ENCODE data around the gene LGALS12. TPM values are rescaled to one million over a fixed set of nuclear protein-coding genes. Genes with fewer than 3 reads are reported as not detected.
"Not testable (repeated sequence)": the region's sequence is repeated elsewhere in the genome, so short reads cannot be mapped to it uniquely, and the experiment has no call there.

LGALS12 gene
- total RNA-seq, 2 donors from 2014 or later = not detected

- H3K4me3 Mint-ChIP-seq = no peak overlapping the region
Observed at GRCh38 chr11:63512816-63513215, 6.9 kb downstream of the LGALS12 start.

GRCh38 chr11:63516109-63516508 is 10.2 kb downstream of the LGALS12 start:
- ATAC-seq (replicated peaks) = no peak
- H3K4me3 Mint-ChIP-seq = no peak overlapping the region
- peaks cover 5% of the 10 kb centered on the region for H3K4me1 Mint-ChIP-seq
- no peaks in the 10 kb centered on the region for H3K36me3 Mint-ChIP-seq (ENCODE audit: low read depth)
- H3K9me3 Mint-ChIP-seq = no peaks in the 10 kb centered on the region
- no peak overlapping the region for H3K27ac Mint-ChIP-seq
- no peaks in the 10 kb centered on the region for H3K27me3 Mint-ChIP-seq

More at GRCh38 chr11:63512816-63513215, 6.9 kb downstream of the LGALS12 start:
- no peak for ATAC-seq (replicated peaks)
- Mint-ChIP-seq H3K27me3 (no peaks in the 10 kb centered on the region), H3K9me3 (no peaks in the 10 kb centered on the region), H3K27ac (no peak overlapping the region), H3K4me1 (no peaks in the 10 kb centered on the region), H3K36me3 (ENCODE audit: low read depth) (no peaks in the 10 kb centered on the region)

- Mint-ChIP-seq H3K27ac (no peak overlapping the region), H3K4me1 (peaks cover 5% of the 10 kb centered on the region), H3K9me3 (no peaks in the 10 kb centered on the region), H3K36me3 (ENCODE audit: low read depth) (no peaks in the 10 kb centered on the region), H3K4me3 (no peak overlapping the region), H3K27me3 (no peaks in the 10 kb centered on the region)
- no peak for ATAC-seq (replicated peaks)
Observed at GRCh38 chr11:63517156-63517555, 11.3 kb downstream of the LGALS12 start.

- peak; percentile 40 for ATAC-seq (replicated peaks)
- peaks cover 4% of the 10 kb centered on the region for H3K27me3 Mint-ChIP-seq
- H3K36me3 Mint-ChIP-seq (ENCODE audit: low read depth) = no peaks in the 10 kb centered on the region
- H3K4me3 Mint-ChIP-seq = no peak overlapping the region
- peaks cover 5% of the 10 kb centered on the region for H3K4me1 Mint-ChIP-seq
- H3K27ac Mint-ChIP-seq = peak overlapping the region; percentile 37
- no peaks in the 10 kb centered on the region for H3K9me3 Mint-ChIP-seq
Observed at GRCh38 chr11:63518548-63518947, 12.7 kb downstream of the LGALS12 start.

- no peak for ATAC-seq (replicated peaks)
- Mint-ChIP-seq H3K27ac (no peak overlapping the region), H3K9me3 (no peaks in the 10 kb centered on the region), H3K36me3 (ENCODE audit: low read depth) (no peaks in the 10 kb centered on the region), H3K4me1 (peaks cover 5% of the 10 kb centered on the region), H3K4me3 (no peak overlapping the region), H3K27me3 (peaks cover 4% of the 10 kb centered on the region)
Observed at GRCh38 chr11:63520606-63521170, 14.8 kb downstream of the LGALS12 start.

GRCh38 chr11:63521896-63522295 is 16.0 kb downstream of the LGALS12 start:
- Mint-ChIP-seq H3K4me3 (no peak overlapping the region), H3K4me1 (peaks cover 5% of the 10 kb centered on the region), H3K27ac (no peak overlapping the region), H3K27me3 (peaks cover 4% of the 10 kb centered on the region), H3K36me3 (ENCODE audit: low read depth) (no peaks in the 10 kb centered on the region), H3K9me3 (no peaks in the 10 kb centered on the region)
- no peak for ATAC-seq (replicated peaks)

- Mint-ChIP-seq H3K9me3 (no peaks in the 10 kb centered on the region), H3K36me3 (ENCODE audit: low read depth) (no peaks in the 10 kb centered on the region), H3K27me3 (peaks cover 4% of the 10 kb centered on the region), H3K27ac (no peak overlapping the region), H3K4me3 (no peak overlapping the region), H3K4me1 (peaks cover 5% of the 10 kb centered on the region)
- no peak for ATAC-seq (replicated peaks)
Observed at GRCh38 chr11:63523151-63523550, 17.3 kb downstream of the LGALS12 start.

- Mint-ChIP-seq H3K27ac (no peak overlapping the region), H3K4me1 (peaks cover 20% of the 10 kb centered on the region), H3K9me3 (no peaks in the 10 kb centered on the region), H3K4me3 (no peak overlapping the region), H3K27me3 (peaks cover 4% of the 10 kb centered on the region), H3K36me3 (ENCODE audit: low read depth) (no peaks in the 10 kb centered on the region)
- no peak for ATAC-seq (replicated peaks)
Observed at GRCh38 chr11:63527667-63528066, 21.8 kb downstream of the LGALS12 start.

GRCh38 chr11:63528156-63528555 is 22.3 kb downstream of the LGALS12 start:
- not testable (repeated sequence) for H3K36me3 Mint-ChIP-seq (ENCODE audit: low read depth); H3K27me3 Mint-ChIP-seq; ATAC-seq (replicated peaks); H3K27ac Mint-ChIP-seq; H3K9me3 Mint-ChIP-seq; H3K4me3 Mint-ChIP-seq
- peaks cover 21% of the 10 kb centered on the region for H3K4me1 Mint-ChIP-seq

GRCh38 chr11:63528729-63529278 is 22.9 kb downstream of the LGALS12 start:
- H3K27ac Mint-ChIP-seq; H3K36me3 Mint-ChIP-seq (ENCODE audit: low read depth); ATAC-seq (replicated peaks); H3K4me3 Mint-ChIP-seq; H3K9me3 Mint-ChIP-seq; H3K27me3 Mint-ChIP-seq: not testable (repeated sequence)
- H3K4me1 Mint-ChIP-seq = peaks cover 27% of the 10 kb centered on the region

- H3K27me3 Mint-ChIP-seq; H3K36me3 Mint-ChIP-seq (ENCODE audit: low read depth); H3K4me3 Mint-ChIP-seq; H3K9me3 Mint-ChIP-seq; ATAC-seq (replicated peaks): not testable (repeated sequence)
- peak overlapping the region; percentile 58 for H3K27ac Mint-ChIP-seq
- H3K4me1 Mint-ChIP-seq = peaks cover 33% of the 10 kb centered on the region
Observed at GRCh38 chr11:63529373-63529772, 23.5 kb downstream of the LGALS12 start.

GRCh38 chr11:63530021-63530420 is 24.1 kb downstream of the LGALS12 start:
- no peak overlapping the region for H3K4me3 Mint-ChIP-seq
- peak overlapping the region; percentile 58 for H3K27ac Mint-ChIP-seq
- peaks cover 38% of the 10 kb centered on the region for H3K4me1 Mint-ChIP-seq
- H3K36me3 Mint-ChIP-seq (ENCODE audit: low read depth) = no peaks in the 10 kb centered on the region
- no peaks in the 10 kb centered on the region for H3K27me3 Mint-ChIP-seq
- no peaks in the 10 kb centered on the region for H3K9me3 Mint-ChIP-seq
- ATAC-seq (replicated peaks) = no peak

- not testable (repeated sequence) for H3K9me3 Mint-ChIP-seq; H3K27me3 Mint-ChIP-seq; H3K36me3 Mint-ChIP-seq (ENCODE audit: low read depth)
- Mint-ChIP-seq H3K4me1 (peaks cover 40% of the 10 kb centered on the region), H3K27ac (peak overlapping the region; percentile 20), H3K4me3 (peak overlapping the region; percentile 68)
- peak; percentile 80 for ATAC-seq (replicated peaks)
Observed at GRCh38 chr11:63531074-63531792, 25.3 kb downstream of the LGALS12 start.

- peak overlapping the region; percentile 20 for H3K27ac Mint-ChIP-seq
- H3K9me3 Mint-ChIP-seq = no peaks in the 10 kb centered on the region
- ATAC-seq (replicated peaks) = no peak
- H3K4me1 Mint-ChIP-seq = peaks cover 42% of the 10 kb centered on the region
- peak overlapping the region; percentile 68 for H3K4me3 Mint-ChIP-seq
- H3K36me3 Mint-ChIP-seq (ENCODE audit: low read depth) = no peaks in the 10 kb centered on the region
- no peaks in the 10 kb centered on the region for H3K27me3 Mint-ChIP-seq
Observed at GRCh38 chr11:63532117-63532516, 26.2 kb downstream of the LGALS12 start.

GRCh38 chr11:63532799-63533475 is 27.1 kb downstream of the LGALS12 start:
- Mint-ChIP-seq H3K4me3 (peak overlapping the region; percentile 81), H3K27me3 (no peaks in the 10 kb centered on the region), H3K36me3 (ENCODE audit: low read depth) (no peaks in the 10 kb centered on the region), H3K9me3 (no peaks in the 10 kb centered on the region), H3K27ac (no peak overlapping the region), H3K4me1 (peaks cover 48% of the 10 kb centered on the region)
- no peak for ATAC-seq (replicated peaks)

All from activated T-helper 17 cell treated with anti-CD3 and anti-CD28 coated beads, Interleukin-2, amount 50 U/mL, for 72 hours (primary cell).